ENCODE data around the gene SRC. TPM values are rescaled to one million over a fixed set of nuclear protein-coding genes. Genes with fewer than 3 reads are reported as not detected.

The SRC gene
- total RNA-seq, 1 donor from 2014 or later = 15.4 TPM

DNA sequence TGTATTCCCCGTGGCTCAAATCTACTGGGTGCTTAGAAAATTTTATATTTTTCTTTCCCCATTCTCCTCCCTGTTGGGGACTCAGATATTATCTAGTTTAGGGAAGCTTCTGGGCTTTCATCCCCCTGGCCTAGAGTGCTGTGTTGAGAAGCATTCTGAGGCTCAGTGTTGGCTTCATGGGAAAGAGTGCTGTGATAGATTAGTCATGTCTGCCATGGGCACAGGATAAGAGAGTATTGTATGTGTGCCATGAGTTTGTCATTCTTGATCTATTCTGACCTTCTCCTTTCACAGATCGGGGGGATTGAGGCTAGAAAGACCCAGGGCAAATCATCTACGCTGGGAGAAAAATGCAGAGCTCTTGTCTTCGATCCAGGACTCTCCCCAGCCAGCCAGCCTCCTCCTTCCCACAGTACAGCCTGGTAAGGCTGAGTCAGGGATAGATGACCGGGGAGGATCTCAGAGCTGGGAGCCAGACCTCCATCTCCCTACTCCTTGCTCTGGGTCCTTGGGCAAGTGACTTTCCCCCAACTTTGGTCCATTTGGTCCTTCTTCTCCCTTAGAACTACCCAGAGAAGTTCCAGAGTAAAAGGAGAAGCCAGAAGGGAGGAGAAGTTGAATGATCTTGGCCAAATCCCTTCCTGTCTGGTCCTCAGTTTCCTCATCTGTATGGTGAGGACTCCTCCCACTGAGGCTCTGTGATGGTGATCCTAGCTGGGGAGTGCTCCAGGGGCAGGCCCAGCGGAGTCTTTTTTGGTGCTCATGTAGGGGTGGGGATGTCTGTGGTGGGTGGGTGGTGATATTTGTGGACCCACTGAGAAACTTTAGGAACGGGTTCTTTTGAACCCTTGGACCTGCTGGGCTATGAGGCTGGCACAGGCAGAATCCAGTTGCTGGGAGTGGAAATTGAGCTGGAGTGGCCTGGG, 5.0 kb downstream of the SRC start:
- H4K20me1 ChIP-seq (ENCODE audit: low read depth) = peaks cover 90% of the 10 kb centered on the region
- H3K27ac ChIP-seq = no peak overlapping the region
- no peak overlapping the region for H2AFZ ChIP-seq (replicated peaks)
- H3K9me3 ChIP-seq (ENCODE audit: low read depth) = no peaks in the 10 kb centered on the region
- peaks cover 15% of the 10 kb centered on the region for H3K36me3 Mint-ChIP-seq
- peaks cover 6% of the 10 kb centered on the region for H3F3A ChIP-seq (ENCODE audit: low read depth)
- TF ChIP-seq, protein P1, sequence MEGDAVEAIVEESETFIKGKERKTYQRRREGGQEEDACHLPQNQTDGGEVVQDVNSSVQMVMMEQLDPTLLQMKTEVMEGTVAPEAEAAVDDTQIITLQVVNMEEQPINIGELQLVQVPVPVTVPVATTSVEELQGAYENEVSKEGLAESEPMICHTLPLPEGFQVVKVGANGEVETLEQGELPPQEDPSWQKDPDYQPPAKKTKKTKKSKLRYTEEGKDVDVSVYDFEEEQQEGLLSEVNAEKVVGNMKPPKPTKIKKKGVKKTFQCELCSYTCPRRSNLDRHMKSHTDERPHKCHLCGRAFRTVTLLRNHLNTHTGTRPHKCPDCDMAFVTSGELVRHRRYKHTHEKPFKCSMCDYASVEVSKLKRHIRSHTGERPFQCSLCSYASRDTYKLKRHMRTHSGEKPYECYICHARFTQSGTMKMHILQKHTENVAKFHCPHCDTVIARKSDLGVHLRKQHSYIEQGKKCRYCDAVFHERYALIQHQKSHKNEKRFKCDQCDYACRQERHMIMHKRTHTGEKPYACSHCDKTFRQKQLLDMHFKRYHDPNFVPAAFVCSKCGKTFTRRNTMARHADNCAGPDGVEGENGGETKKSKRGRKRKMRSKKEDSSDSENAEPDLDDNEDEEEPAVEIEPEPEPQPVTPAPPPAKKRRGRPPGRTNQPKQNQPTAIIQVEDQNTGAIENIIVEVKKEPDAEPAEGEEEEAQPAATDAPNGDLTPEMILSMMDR (IDR thresholded peaks at IDR 0.05) = no peak
- no peak for TF ChIP-seq EZH2 (IDR thresholded peaks at IDR 0.05)
- TF ChIP-seq EZH2phosphoT487 (IDR thresholded peaks at IDR 0.05) = no peak
- H3K4me3 Mint-ChIP-seq = no peak overlapping the region
- H3K4me2 ChIP-seq = no peak overlapping the region
- DNase-seq (ENCODE audit: low spot score) = no peak
- H3K4me1 ChIP-seq = peaks cover 5% of the 10 kb centered on the region
- no peaks in the 10 kb centered on the region for H3K27me3 ChIP-seq
- H3K27me3 Mint-ChIP-seq (ENCODE audit: insufficient read depth, low read depth) = peaks cover 3% of the 10 kb centered on the region
- H3K9me3 Mint-ChIP-seq = no peaks in the 10 kb centered on the region
- no peaks in the 10 kb centered on the region for H3K36me3 ChIP-seq
- no peak overlapping the region for H3K9ac ChIP-seq
- no peak overlapping the region for H3K4me3 ChIP-seq
- no peak overlapping the region for H3K27ac Mint-ChIP-seq
- H3K79me2 ChIP-seq (ENCODE audit: low read depth) = peaks cover 96% of the 10 kb centered on the region
- H3K4me1 Mint-ChIP-seq = peaks cover 34% of the 10 kb centered on the region

DNA sequence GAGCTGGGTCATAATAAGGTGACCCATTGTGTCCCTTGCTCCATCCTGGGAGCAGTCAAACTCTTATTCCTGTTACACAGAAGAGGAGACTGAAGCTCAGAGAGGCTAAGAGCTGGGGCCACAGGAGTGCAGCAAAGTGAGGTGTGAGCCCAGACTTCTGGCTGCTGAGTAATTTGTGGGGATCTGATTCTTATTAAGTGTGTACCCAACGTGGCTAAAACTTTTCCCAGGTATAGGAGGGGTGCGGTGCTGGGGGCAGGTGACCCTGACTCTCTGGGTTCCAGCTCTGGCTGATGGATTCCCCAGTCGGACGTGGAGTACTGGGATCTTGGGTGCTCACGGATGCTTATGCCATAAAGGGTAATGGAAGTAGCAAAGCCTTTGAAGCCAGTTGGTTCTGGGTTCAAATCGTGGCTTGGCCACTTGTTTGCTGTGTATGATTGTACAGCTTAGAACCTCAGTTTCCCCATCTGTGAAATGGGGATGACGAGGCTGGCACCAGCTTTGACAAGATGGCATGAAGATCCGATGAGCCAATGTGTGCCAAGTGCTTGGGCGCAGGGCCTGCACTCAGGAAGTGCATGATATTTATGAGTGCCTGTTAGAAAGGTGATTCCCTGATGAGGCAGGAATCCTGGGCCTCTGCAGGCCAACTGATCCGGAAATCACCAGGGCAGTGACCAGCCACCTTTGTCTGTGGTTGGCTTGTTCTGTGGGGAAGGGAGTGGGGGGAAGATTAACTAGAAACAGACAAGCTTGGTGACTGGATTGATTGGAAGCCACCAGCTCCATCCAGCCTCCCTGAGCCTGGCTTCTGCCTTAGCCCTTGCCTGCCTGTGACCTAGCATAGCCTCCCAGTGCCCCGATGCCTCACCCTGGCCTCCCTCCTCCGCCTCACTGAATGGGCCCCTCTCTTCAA, 6.0 kb downstream of the SRC start:
- no peaks in the 10 kb centered on the region for H3K27me3 ChIP-seq
- peaks cover under 1% of the 10 kb centered on the region for H3K4me1 ChIP-seq
- peaks cover 97% of the 10 kb centered on the region for H4K20me1 ChIP-seq (ENCODE audit: low read depth)
- peaks cover 98% of the 10 kb centered on the region for H3K79me2 ChIP-seq (ENCODE audit: low read depth)
- Mint-ChIP-seq H3K4me1 (peaks cover 34% of the 10 kb centered on the region), H3K27me3 (ENCODE audit: insufficient read depth, low read depth) (peaks cover 3% of the 10 kb centered on the region), H3K9me3 (no peaks in the 10 kb centered on the region), H3K27ac (peak overlapping the region; percentile 50), H3K4me3 (no peak overlapping the region), H3K36me3 (peaks cover 15% of the 10 kb centered on the region)
- H3K4me3 ChIP-seq = no peak overlapping the region
- no peak overlapping the region for H2AFZ ChIP-seq (replicated peaks)
- no peak overlapping the region for H3K9ac ChIP-seq
- H3K4me2 ChIP-seq = no peak overlapping the region
- H3K27ac ChIP-seq = no peak overlapping the region
- no peaks in the 10 kb centered on the region for H3K36me3 ChIP-seq
- no peaks in the 10 kb centered on the region for H3K9me3 ChIP-seq (ENCODE audit: low read depth)
- no peak for DNase-seq (ENCODE audit: low spot score)
- peaks cover 6% of the 10 kb centered on the region for H3F3A ChIP-seq (ENCODE audit: low read depth)
- TF ChIP-seq EZH2phosphoT487 (IDR thresholded peaks at IDR 0.05) (no peak), EZH2 (IDR thresholded peaks at IDR 0.05) (no peak)
- TF ChIP-seq, protein P1 (IDR thresholded peaks at IDR 0.05) = no peak

DNA sequence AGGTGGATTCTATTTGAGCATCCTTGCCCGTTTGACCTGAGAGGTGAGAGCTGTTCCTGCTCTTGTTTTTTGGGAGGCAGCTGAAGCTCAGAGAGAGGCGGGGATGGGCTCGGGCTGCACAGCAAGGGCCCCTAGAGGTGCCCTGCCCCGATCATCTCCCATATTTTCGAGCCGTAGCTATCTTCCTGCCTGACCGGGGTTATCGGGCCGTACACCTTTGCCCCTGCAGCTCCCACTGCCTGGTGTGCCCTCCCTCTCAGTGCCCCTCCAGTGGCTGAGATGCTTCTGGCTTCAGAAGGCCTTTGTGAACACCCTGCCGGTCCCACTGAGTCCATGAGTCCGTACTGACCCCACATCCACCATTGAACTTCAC, 6.7 kb downstream of the SRC start:
- no peak for DNase-seq (ENCODE audit: low spot score)
- Histone ChIP-seq H3K9ac (no peak overlapping the region), H3F3A (ENCODE audit: low read depth) (peaks cover under 1% of the 10 kb centered on the region), H3K9me3 (ENCODE audit: low read depth) (no peaks in the 10 kb centered on the region), H4K20me1 (ENCODE audit: low read depth) (peaks cover 97% of the 10 kb centered on the region), H3K79me2 (ENCODE audit: low read depth) (peaks cover 98% of the 10 kb centered on the region), H3K4me2 (no peak overlapping the region), H3K4me3 (no peak overlapping the region), H2AFZ (replicated peaks) (no peak overlapping the region), H3K4me1 (no peaks in the 10 kb centered on the region), H3K27ac (no peak overlapping the region), H3K27me3 (no peaks in the 10 kb centered on the region), H3K36me3 (no peaks in the 10 kb centered on the region)
- Mint-ChIP-seq H3K9me3 (no peaks in the 10 kb centered on the region), H3K4me1 (peaks cover 34% of the 10 kb centered on the region), H3K27ac (no peak overlapping the region), H3K4me3 (no peak overlapping the region), H3K36me3 (peaks cover 15% of the 10 kb centered on the region), H3K27me3 (ENCODE audit: insufficient read depth, low read depth) (peaks cover 7% of the 10 kb centered on the region)
- TF ChIP-seq, protein P1 (IDR thresholded peaks at IDR 0.05) = no peak
- no peak for TF ChIP-seq EZH2phosphoT487 (IDR thresholded peaks at IDR 0.05)
- TF ChIP-seq EZH2 (IDR thresholded peaks at IDR 0.05) = no peak
